ENCODE measurements around the gene SAPCD2. TPM values are rescaled to one million over a fixed set of nuclear protein-coding genes. Genes with fewer than 3 reads are reported as not detected.

The SAPCD2 gene
- total RNA-seq, 2 donors from 2014 or later: 10.3 to 16.8 TPM

DNA sequence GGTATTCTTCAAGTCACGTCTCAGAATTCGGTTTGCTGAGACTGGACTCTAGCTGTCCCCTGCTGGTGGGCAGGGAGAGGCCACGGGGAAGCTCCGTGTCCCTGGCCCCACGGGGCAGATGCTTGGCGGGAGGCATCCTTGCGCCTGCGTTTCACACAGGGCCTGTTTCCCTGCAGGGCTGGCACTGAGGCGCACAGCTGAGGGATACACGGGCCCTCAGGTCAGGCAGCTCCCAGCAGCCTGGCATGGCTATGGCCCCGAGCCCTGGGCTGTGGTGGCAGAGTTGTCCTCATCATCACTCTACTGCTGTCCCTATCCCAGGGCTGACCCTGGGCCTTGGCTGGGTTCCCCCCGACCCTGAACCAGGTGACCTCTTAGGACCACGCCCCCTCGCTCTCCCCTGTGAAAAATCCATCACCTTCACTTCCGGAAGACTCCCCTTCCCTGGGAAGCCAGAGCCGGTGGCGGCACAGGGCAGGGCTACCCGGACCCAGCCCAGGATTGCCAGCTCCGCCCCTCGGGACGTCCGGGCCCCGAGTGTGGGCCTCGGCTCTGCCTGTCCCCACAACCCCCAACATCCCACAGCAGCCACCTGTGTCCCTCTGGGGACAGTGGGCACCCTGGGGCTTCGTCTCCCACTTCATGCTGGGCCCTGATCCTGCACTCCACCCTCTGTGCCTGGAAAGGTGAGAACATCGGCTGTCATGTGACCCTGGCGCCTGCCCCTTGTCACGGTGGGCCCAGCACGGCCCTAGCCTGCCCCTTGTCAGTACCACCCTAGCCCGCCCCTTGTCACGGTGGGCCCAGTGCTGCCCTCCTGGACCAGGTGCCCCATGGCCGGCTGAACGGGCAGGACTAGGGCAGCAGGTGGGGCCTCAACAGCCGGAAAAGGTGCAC is 39.1 kb upstream of the SAPCD2 start:
- DNase-seq (no peak), ATAC-seq (no peak)
- intact Hi-C loops (cut with DNase I, micrococcal nuclease): loop anchor here in 1 of 2 donors (10.0 kb wide), 1 partner anchor 125 kb away; the partner anchor contains the start of gene SLC34A3

DNA sequence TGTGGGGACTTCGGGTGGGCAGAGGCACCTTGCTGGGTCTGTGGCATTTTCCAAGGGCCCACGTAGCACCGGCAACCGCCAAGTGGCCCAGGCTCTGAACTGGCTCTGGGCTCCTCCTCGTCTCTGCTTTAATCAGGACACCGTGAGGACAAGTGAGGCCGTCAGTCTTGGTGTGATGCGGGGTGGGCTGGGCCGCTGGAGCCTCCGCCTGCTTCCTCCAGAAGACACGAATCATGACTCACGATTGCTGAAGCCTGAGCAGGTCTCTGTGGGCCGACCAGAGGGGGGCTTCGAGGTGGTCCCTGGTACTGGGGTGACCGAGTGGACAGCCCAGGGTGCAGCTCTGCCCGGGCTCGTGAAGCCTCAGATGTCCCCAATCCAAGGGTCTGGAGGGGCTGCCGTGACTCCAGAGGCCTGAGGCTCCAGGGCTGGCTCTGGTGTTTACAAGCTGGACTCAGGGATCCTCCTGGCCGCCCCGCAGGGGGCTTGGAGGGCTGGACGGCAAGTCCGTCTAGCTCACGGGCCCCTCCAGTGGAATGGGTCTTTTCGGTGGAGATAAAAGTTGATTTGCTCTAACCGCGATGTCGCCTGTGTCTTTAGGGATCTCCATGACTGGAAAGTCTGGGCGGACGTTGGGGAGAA is 38.4 kb upstream of the SAPCD2 start:
- intact Hi-C loops (cut with DNase I, micrococcal nuclease): no loop called here
- DNase-seq (no peak), ATAC-seq (no peak)

- intact Hi-C loops (cut with DNase I, micrococcal nuclease): no loop called here
- ATAC-seq: no peak
- DNase-seq: no peak
Measured at GRCh38 chr9:137107982-137108381, 37.6 kb upstream of the SAPCD2 start.

DNA sequence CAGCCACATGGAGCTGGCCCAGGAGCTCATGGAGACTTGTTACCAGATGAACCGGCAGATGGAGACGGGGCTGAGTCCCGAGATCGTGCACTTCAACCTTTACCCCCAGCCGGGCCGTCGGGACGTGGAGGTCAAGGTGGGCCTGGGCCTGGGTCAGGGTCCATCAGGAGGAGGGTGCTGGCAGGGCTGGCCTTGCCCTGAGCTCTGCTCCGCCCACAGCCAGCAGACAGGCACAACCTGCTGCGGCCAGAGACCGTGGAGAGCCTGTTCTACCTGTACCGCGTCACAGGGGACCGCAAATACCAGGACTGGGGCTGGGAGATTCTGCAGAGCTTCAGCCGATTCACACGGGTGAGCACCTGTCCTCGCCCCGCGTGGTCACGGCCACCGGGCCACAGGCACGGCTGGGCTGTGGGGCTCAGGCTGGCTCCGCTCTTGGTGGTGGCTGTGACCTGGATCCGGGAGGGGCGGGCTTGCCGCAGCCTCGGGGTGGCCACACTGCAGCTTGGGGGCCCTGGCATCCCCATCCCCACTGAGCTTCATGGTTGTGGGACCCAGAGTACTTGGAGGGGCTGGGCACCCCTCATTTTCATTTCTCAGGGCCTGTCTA is 37.1 kb upstream of the SAPCD2 start:
- ATAC-seq (no peak), DNase-seq (no peak)
- intact Hi-C loops (cut with DNase I, micrococcal nuclease): no loop called here

GRCh38 chr9:137106662-137107250 is 36.4 kb upstream of the SAPCD2 start:
- intact Hi-C loops (cut with DNase I, micrococcal nuclease): no loop called here
- DNase-seq (no peak), ATAC-seq (no peak)

DNA sequence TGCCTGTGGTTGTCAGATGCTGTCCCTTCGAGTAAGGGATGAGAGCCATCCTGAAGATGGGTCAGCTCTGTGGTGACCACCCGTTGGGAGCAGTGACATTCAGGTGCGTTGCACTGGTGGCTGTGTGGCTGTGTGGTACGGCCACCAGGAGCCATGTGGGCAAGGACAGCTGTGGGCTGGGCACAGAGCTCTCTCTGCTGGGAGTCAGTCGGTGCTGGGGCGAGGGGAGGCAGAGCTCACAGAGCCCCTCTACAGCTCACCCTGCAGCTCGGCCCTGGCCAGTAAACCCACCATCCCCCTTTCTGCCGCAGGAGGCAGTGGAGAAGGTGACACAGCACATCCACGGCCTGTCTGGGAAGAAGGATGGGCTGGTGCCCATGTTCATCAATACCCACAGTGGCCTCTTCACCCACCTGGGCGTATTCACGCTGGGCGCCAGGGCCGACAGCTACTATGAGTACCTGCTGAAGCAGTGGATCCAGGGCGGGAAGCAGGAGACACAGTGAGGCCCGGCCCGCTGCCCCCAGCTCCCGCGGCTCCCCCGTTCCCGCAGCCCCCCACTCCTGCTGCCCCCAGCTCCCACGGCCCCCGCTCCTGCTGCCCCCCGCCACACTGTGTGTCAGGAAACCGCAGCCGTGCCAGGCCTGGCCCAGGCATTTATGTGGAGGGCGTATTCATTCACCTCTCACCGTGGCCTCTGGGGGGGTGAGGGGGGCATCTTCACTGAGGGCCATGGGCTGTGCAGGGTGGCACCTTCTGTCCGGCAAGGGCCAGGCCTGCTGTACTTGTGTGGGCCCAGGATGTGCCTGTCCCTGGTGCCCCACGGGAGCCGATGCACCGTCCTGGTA is 35.7 kb upstream of the SAPCD2 start:
- no peak for ATAC-seq
- intact Hi-C loops (cut with DNase I, micrococcal nuclease): no loop called here
- DNase-seq: no peak

DNA sequence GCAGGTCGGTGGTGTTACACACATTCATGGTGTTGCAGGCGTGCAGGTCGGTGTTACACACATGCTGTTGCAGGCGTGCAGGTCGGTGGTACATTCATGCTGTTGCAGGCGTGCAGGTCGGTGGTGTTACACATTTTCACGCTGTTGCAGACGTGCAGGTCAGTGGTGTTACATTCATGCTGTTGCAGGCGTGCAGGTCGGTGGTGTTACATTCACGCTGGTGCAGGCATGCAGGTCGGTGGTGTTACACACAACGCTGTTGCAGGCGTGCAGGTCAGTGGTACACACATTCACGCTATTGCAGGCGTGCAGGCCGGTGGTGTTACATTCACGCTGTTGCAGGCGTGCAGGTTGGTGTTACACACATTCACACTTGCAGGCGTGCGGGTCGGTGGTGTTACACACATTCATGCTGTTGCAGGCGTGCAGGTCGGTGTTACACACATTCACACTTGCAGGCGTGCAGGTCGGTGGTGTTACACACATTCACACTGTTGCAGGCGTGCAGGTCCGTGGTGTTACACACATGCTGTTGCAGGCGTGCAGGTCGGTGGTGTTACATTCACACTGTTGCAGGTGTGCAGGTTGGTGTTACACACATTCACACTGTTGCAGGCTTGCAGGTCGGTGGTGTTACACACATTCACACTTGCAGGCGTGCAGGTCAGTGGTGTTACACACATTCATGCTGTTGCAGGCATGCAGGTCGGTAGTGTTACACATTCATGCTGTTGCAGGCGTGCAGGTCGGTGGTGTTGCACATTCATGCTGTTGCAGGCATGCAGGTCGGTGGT is 33.0 kb upstream of the SAPCD2 start:
- intact Hi-C loops (cut with DNase I, micrococcal nuclease): no loop called here
- no peak for DNase-seq
- no peak for ATAC-seq

DNA sequence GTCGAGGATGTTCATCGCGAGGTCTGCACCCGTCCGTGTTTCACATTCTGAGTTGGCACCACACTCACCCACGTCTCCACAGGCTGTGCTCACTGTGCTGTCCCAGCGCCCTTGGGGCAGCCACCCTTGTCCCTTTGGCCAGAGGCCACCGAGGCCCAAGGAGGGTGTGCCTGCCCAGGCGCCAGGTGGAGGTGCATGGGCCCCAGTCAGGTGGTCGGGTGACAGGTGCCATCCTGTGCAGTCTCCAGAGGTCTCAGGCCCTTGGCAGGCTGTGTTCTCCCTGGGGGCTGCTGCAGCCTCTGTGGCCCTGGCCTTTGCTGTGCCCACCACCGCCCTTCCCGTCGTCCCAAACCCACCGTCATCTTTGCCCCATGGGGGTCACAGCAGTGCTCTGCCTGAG is 28.9 kb upstream of the SAPCD2 start:
- intact Hi-C loops (cut with DNase I, micrococcal nuclease): no loop called here
- ATAC-seq (no peak), DNase-seq (no peak)

GRCh38 chr9:137097761-137098462 is 27.6 kb upstream of the SAPCD2 start:
- DNase-seq: no peak
- ATAC-seq: no peak
- intact Hi-C loops (cut with DNase I, micrococcal nuclease): no loop called here

GRCh38 chr9:137096785-137097546 is 26.6 kb upstream of the SAPCD2 start:
- ATAC-seq: no peak
- intact Hi-C loops (cut with DNase I, micrococcal nuclease): no loop called here
- DNase-seq: no peak

- peak; percentile 49 for ATAC-seq
- intact Hi-C loops (cut with DNase I, micrococcal nuclease): no loop called here
- peak in 1 of 2 donors; percentile 66 for DNase-seq
Measured at GRCh38 chr9:137095664-137096517, 25.5 kb upstream of the SAPCD2 start.

DNA sequence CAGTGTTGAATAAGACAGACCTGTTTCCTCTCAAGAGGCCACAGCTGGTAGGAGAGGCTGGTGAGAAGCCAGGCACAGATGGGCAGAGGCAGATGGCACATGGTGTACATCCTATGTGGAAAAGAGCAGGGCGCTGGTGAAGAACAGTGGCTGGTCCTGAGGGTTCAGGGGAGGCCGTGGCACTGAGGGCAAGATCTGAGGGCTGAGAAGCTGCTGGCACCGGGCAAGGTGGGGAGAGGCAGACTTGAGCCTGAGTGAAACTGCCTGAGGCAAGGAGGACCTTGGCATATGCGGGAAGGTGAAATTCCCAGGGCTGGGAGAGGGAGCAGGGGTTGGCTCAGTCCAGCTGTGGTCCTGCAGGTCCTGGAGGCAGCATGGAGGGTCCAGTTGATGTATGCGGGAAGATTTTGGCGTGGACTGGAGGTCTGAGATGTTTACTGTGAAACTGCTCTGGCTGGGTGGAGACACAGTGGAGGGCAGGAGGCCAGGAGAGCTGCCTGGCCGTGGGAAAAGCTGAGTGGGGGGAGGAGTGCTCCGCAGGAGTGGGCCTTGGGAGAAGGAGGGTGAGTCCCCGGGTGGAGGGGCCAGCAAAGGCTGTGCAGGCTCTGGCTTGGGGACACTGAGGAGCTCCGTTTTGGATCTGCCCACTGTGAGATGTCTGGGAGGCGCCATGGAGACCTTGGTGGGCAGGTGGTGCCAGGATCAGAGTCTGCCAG is 19.0 kb upstream of the SAPCD2 start:
- DNase-seq: no peak
- intact Hi-C loops (cut with DNase I, micrococcal nuclease): no loop called here
- no peak for ATAC-seq

GRCh38 chr9:137088121-137088520 is 17.8 kb upstream of the SAPCD2 start:
- intact Hi-C loops (cut with DNase I, micrococcal nuclease): no loop called here
- ATAC-seq (no peak), DNase-seq (no peak)

DNA sequence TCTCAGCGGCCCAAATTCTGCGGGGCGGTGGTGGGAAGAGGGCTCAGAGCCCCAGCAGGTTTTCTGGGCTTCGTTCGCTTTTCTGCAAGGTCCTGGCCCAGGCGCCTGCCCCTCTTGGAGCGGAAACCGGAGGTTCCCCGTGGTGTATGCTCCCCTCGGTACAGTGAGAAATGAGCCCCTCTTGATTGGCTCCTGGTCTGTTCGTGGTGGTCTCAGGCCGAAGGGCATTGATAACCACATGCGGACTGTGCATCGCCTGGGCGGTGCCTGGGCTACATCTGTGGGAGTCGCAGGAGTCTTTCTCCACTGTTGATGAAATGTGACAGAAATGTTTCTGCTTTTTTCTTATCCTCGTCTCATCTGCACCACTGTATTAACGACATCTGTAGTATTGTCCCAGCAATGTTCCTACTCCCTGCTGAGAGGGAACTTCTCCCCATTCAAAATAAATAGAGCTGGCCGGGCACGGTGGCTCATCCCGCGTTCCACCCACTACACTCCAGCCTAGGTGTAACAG is 17.1 kb upstream of the SAPCD2 start:
- ATAC-seq (no peak), DNase-seq (no peak)
- intact Hi-C loops (cut with DNase I, micrococcal nuclease): no loop called here

Measured in left colon (tissue), 2 donors.